HG03159 (cell line): Measurements from ENCODE around the gene ODAD4.
"Not testable (repeated sequence)": the region's sequence is repeated elsewhere in the genome, so short reads cannot be mapped to it uniquely, and the experiment has no call there.

ENCODE experiments used
- ATAC-seq: cut with Tn5 transposase; IDR thresholded peaks from one replicate; pipeline ENCODE4 v1.9.1; 2021; ENCODE audit warnings: mild to moderate bottlenecking, moderate library complexity; ENCODE audit not compliant: unreplicated experiment

ODAD4 gene

GRCh38 chr17:41913798-41914197 lies 16.6 kb upstream of the ODAD4 start:
- ATAC-seq: no peak

- ATAC-seq: no peak
Measured at GRCh38 chr17:41914358-41914766, 16.1 kb upstream of the ODAD4 start.

GRCh38 chr17:41915020-41915419 lies 15.4 kb upstream of the ODAD4 start:
- ATAC-seq: no peak

- ATAC-seq: no peak
Measured at GRCh38 chr17:41915566-41915965, 14.9 kb upstream of the ODAD4 start.

GRCh38 chr17:41917192-41917591 lies 13.2 kb upstream of the ODAD4 start:
- no peak for ATAC-seq

GRCh38 chr17:41917679-41918313 lies 12.6 kb upstream of the ODAD4 start:
- ATAC-seq: peak; percentile 3

GRCh38 chr17:41918314-41919164 lies 11.9 kb upstream of the ODAD4 start, which contains the start of gene ACLY:
ACLY (minus strand) TSS chr17:41918951; CDS start chr17:41913873, 5,078 bp downstream.
- peak; percentile 91 for ATAC-seq

- ATAC-seq: peak; percentile 9
Measured at GRCh38 chr17:41919165-41919817, 11.1 kb upstream of the ODAD4 start.

GRCh38 chr17:41919840-41920579 lies 10.4 kb upstream of the ODAD4 start:
- no peak for ATAC-seq

- no peak for ATAC-seq
Measured at GRCh38 chr17:41920580-41920955, 9.8 kb upstream of the ODAD4 start.

GRCh38 chr17:41925991-41926590 lies 4.3 kb upstream of the ODAD4 start:
- no peak for ATAC-seq

- no peak for ATAC-seq
Measured at GRCh38 chr17:41928693-41929251, 1.6 kb upstream of the ODAD4 start.

GRCh38 chr17:41930833-41931156 lies 378 bp downstream of the ODAD4 start:
- ATAC-seq: peak; percentile 32

GRCh38 chr17:41931715-41932114 lies 1.3 kb downstream of the ODAD4 start:
- not testable (repeated sequence) for ATAC-seq

- ATAC-seq: no peak
Measured at GRCh38 chr17:41932816-41933389, 2.5 kb downstream of the ODAD4 start.

- no peak for ATAC-seq
Measured at GRCh38 chr17:41935641-41936040, 5.2 kb downstream of the ODAD4 start.

- no peak for ATAC-seq
Measured at GRCh38 chr17:41937970-41938954, 7.8 kb downstream of the ODAD4 start.

- no peak for ATAC-seq
Measured at GRCh38 chr17:41939044-41939692, 8.8 kb downstream of the ODAD4 start.
